Stimulated activated CD8-positive, alpha-beta memory T cell treated with anti-CD3 and anti-CD28 coated beads, Interleukin-7, amount 100 ng/mL, for 4 hours (primary cell): ENCODE measurements around the gene SHQ1.

Experiments
- DNase-seq, 2 donors: peaks; one replicate each; pipeline ENCODE4 v3.0.0-alpha.2; 2020; ENCODE audit warnings: low read depth in 2 of 2

Gene SHQ1

GRCh38 chr3:72848703-72849081, 447 bp upstream of the SHQ1 start:
- DNase-seq, result peak in 1 of 2 donors; percentile 5

GRCh38 chr3:72847282-72847681, 963 bp downstream of the SHQ1 start:
- DNase-seq, result no peak

DNA sequence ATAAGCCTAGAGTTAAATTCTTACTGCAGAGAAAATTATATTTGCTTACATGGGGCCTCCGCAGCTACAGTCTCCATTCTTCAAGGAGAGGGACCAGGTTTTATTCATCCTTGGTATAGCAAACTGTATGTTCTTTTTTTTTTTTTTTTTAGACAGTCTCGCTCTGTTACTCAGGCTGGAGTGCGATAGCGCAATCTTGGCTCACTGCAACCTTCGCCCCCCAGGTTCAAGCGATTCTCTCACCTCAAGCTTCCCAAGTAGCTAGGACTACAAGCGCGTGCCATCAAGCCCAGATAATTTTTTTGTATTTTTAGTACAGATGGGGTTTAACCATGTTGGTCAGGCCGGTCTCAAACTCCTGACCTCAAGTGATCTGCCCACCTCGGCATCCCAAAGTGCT, 2.1 kb downstream of the SHQ1 start:
- DNase-seq, result no peak

GRCh38 chr3:72844436-72844993, 3.7 kb downstream of the SHQ1 start:
- DNase-seq, result no peak

DNA sequence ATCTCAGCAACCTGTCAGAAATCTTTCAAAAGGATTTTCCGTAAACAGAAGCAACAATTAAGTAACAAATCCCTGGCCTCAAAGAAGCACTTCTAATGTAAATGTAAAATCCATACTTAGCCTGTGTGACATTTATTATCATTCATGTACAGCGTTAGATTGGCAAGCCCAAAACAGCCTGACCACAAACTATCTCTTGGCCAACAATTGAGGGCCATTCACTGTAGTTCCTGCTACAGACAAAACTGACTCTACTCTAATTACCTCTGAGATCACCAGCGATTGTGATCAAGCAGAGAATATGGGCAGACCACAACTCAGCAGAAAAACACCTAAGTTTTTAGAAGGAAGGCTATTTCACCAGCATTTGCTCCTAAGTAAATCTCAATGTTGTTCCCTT, 9.2 kb downstream of the SHQ1 start:
- DNase-seq, result no peak

- DNase-seq, result no peak
These were observed 11.3 kb downstream of the SHQ1 start for GRCh38 chr3:72836923-72837322.

DNA sequence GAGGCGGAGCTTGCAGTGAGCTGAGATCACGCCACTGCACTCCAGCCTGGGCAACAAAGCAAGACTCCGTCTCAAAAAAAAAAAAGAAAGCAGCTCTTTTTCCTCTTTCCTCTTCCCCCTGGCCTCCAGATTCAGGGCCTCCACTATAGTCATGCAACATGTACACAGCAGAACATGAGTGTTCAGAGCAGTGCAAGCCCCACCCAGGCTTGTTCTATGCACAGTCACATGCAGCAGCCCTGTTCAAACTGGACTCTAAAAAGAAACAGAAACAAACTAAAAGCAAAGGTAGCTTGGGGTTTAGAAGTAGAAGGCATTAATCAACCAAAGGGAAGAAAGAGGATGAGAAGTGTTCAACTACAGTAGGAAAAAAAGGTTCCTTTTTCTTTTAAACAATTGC, 11.8 kb downstream of the SHQ1 start:
- DNase-seq, result no peak

- DNase-seq, result no peak
These were observed 17.6 kb downstream of the SHQ1 start for GRCh38 chr3:72830452-72831223.

DNA sequence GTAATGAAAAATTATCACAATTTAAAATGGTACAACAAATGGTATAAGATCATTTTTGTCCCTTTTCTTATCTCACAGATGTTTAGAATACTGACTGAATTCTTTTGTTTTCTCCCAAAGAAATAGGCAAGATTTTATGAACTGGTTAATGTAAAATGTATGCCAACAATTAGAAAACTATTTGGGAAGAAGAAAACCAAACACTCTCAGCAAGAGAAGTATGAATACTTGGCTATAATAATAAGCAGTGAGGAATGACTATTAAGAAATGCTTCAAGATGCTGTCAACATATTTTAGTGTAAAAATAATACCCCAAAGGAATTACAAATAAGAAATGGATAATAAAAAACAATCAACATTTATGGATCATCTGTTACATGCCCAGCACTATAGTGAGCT, 18.5 kb downstream of the SHQ1 start:
- no peak for DNase-seq

- no peak for DNase-seq
These were observed 27.0 kb downstream of the SHQ1 start for GRCh38 chr3:72821161-72821781.

GRCh38 chr3:72820415-72820814, 27.8 kb downstream of the SHQ1 start:
- DNase-seq, result no peak

DNA sequence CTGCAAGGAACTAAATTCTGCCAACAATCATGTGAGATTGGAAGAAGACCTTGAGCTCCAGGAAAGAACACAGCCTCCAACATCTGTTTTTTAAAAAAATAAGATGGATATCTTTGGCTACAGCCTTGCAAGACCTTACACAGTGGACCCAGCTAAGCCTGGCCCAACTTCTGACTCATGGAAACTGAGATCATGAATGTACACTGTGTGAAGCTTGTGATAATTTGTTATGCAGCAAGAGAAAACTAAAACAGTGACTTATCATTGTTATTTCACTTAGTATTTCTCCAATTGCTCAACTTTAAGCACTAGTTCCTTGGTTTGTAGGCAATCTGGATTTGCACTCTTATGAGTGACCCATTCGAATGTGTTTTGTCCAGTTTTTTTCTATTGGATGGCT, 29.3 kb downstream of the SHQ1 start:
- no peak for DNase-seq

DNA sequence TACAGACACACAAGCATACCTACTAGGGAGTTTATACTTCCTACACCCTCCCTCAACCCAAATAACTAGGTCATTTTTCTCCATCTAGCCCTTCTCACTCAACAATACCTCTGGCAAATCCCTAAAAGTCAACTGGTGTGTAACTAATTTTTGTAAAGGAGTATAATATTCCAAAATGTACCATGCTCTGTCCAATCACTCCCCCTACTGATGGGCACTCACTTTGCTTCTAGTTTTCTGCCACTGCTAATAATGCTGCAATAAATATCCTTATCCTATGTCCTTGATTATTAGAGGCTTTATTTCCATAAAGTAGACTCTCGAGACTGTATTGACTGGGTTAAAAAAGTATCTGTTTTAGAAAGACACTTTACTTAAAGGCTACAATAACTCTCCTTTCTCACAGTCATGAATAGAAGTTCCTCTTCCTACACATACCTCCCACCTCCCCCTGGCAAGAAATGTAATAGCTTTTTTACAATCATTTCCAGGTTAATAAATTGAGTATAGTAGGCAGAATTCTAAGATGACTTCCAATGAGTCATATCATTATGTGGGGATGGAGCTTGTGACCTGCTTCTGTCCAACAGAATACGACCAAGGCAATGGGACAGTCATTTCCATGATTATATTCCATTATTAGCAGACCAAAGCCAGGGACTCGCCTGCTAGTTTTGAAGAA, 30.0 kb downstream of the SHQ1 start:
- no peak for DNase-seq

GRCh38 chr3:72816862-72817355, 31.3 kb downstream of the SHQ1 start:
- DNase-seq, result no peak

DNA sequence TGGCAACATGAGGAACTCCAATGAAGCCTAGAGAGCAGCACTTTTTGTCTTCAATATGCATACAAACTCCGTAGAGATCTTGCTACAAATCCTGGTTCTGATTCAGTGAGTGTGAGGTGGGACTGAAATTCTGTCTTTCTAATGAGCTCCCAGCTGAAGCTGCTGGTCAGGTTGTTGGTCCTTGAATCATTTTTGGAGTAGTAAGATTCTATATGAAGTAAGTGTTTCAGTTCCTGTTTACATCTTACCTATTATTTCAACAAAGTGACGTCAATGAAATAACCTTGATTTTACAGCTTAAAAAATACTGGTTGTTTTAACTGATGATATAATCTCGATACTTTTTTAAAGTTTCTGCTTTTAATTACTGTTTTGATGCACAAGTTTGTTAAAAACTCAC, 33.9 kb downstream of the SHQ1 start:
- no peak for DNase-seq

GRCh38 chr3:72812201-72812600, 36.0 kb downstream of the SHQ1 start:
- DNase-seq, result no peak

DNA sequence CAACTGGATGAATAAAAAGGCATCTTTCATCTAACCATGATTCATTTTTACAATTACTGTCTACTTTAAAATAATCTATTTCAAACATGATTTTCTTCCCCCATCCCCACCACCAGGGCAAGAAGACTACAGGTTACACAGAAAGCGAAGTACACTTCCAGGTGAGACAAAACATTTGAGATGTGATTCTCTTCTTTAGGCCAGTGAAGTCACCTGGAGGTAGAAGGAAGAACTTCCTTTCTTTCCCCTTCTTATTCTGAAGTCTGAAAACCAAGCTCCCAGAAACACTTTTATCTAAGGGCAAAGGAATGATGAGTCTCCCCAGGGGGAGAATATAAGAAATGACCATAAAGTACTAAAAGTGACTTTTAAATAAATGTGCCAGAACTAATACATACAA, 36.7 kb downstream of the SHQ1 start:
- no peak for DNase-seq

- DNase-seq, result no peak
These were observed 37.4 kb downstream of the SHQ1 start for GRCh38 chr3:72810659-72811434.

GRCh38 chr3:72810063-72810462, 38.2 kb downstream of the SHQ1 start:
- DNase-seq, result no peak

DNA sequence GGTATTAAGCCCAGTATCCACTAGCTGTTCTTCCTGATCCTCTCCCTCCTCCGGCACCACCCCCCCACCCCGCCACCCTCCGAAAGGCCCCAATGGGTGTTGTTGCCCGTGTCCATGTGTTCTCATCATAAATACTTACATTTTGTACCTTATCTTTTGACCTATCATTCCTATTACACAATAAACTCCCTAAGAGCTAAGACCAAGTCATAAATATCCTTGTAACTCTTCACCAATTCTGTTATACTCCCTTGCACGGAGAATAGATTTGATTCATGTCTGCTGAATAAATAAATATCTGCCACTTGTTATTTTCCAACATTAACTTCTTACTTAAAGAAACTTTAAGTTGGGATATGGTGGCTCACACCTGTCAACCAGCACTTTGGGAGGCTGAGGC, 43.9 kb downstream of the SHQ1 start:
- no peak for DNase-seq

DNA sequence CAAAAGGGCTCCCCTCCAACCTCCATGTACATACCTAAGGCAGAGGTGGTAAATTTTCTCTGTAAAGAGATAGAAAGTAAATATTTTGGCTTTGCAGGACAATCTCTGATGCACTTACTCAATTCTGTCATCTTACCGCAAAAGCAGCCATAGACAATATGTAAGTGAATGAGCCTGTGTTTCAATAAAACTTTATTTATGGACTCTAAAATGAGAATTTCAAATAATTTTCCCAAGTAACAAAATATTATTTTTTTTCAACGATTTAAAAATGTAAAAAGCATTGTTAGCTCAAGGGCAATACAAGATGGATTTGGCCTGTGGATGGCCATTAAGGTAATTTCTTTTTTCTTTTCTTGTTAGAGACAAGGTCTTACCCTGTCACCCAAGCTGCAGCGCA, 44.7 kb downstream of the SHQ1 start:
- DNase-seq, result no peak

GRCh38 chr3:72802001-72802400, 46.2 kb downstream of the SHQ1 start:
- DNase-seq, result no peak
